ENCODE measurements around the gene MBD4. TPM values are rescaled to one million over a fixed set of nuclear protein-coding genes. Genes with fewer than 3 reads are reported as not detected.

MBD4 gene
- total and polyA plus RNA-seq, 2 of the 4 experiments (the other 2 are of a cell fraction): 13.8 to 15.0 TPM

- no peaks in the 10 kb centered on the region for H3K9me3 ChIP-seq (ENCODE audit: control insufficient read depth, insufficient read depth, low read length)
- no peak overlapping the region for H3K9ac ChIP-seq (ENCODE audit: low read depth, low read length)
- CTCF ChIA-PET: no interaction called here
- no peak overlapping the region for H2AFZ ChIP-seq (replicated peaks; ENCODE audit: low read length, poor library complexity)
- dilution Hi-C loops (cut with HindIII; ENCODE audit: low sequenced_read_pairs, unreplicated experiment) (no loop called here), intact Hi-C loops (cut with micrococcal nuclease) (no loop called here), in situ Hi-C loops (cut with MboI; ENCODE audit: low sequenced_read_pairs) (no loop called here)
- no peak overlapping the region for H3K18ac ChIP-seq (ENCODE audit: low read depth, low read length)
- peak overlapping the region; percentile 63; the same call in 1 of the 2 replicates for H3K23ac ChIP-seq (ENCODE audit: low read depth, low read length)
- H4K20me1 ChIP-seq (ENCODE audit: insufficient read depth, low read length): 0 out of 2 replicates have a peak, but pooled peaks cover 5% of the 10 kb centered on the region
- H2AK5ac ChIP-seq (ENCODE audit: low read depth, low read length): peak overlapping the region; percentile 58
- H3K27ac ChIP-seq (ENCODE audit: insufficient read depth, low read length): no peak overlapping the region; the same call in 1 of the 2 replicates
- DNase-seq (peak; percentile 64), ATAC-seq (ENCODE audit: low read depth) (peak; percentile 61)
- H2BK20ac ChIP-seq (ENCODE audit: low read depth, low read length): peak overlapping the region; percentile 16; the same call in 1 of the 2 replicates
- H3K79me1 ChIP-seq (ENCODE audit: low read depth in 1 of 2, low read length in 2 of 2): peaks cover 5 to 17% of the 10 kb centered on the region in 2 experiments; a peak in 1 of 4 replicates
- H4K8ac ChIP-seq (ENCODE audit: low read depth in 2 of 2, low read length in 2 of 2): peak overlapping the region; percentile 2 to 8; a peak in 2 of 4 replicates
- H3K36me3 ChIP-seq (ENCODE audit: control insufficient read depth, insufficient read depth, low read length): peaks cover 2% of the 10 kb centered on the region
- H2BK120ac ChIP-seq (ENCODE audit: low read depth, low read length): peak overlapping the region; percentile 42
- peak overlapping the region; percentile 46 for H2BK5ac ChIP-seq (ENCODE audit: low read depth, low read length, poor library complexity, severe bottlenecking)
- no peaks in the 10 kb centered on the region for H3K27me3 ChIP-seq (ENCODE audit: control insufficient read depth, insufficient read depth, low read length)
- H3K4me1 ChIP-seq (ENCODE audit: control insufficient read depth, insufficient read depth, low read length): peaks cover 11% of the 10 kb centered on the region
- no peak overlapping the region for H3K56ac ChIP-seq (ENCODE audit: extremely low read depth, insufficient read depth, low read length)
- peak overlapping the region; percentile 36 for H3K4ac ChIP-seq (ENCODE audit: low read depth, low read length)
- H2BK15ac ChIP-seq (ENCODE audit: low read depth, low read length): peak overlapping the region; percentile 6; the same call in 1 of the 3 replicates
- POLR2A ChIA-PET (ENCODE audit: unreplicated experiment): no interaction called here
- H4K91ac ChIP-seq (ENCODE audit: insufficient read depth, low read depth, low read length): peak overlapping the region; percentile 27; the same call in 1 of the 2 replicates
- 100% methylated on average over 2 of the region's 6 CpGs; no CpG with 5 or more reads in 1 of the 2 experiments for WGBS, 2 experiments (ENCODE audit: extremely low coverage in 2 of 2, insufficient read length in 1 of 2)
- H3K14ac ChIP-seq (replicated peaks; ENCODE audit: low read depth, low read length): peak overlapping the region; percentile 40; the same call in 1 of the 2 replicates
- no peak overlapping the region for H4K5ac ChIP-seq (ENCODE audit: low read depth, low read length)
- H3K4me2 ChIP-seq (ENCODE audit: low read depth, low read length): no peak overlapping the region
- peaks cover 24% of the 10 kb centered on the region for H3K9me1 ChIP-seq (ENCODE audit: insufficient read depth, low read length)
- H2AK9ac ChIP-seq (replicated peaks; ENCODE audit: low read depth, low read length, poor library complexity): no peak overlapping the region
- no TSS peak for BruUV-seq (replicated peaks)
- H3K4me3 ChIP-seq (ENCODE audit: insufficient read depth, low read depth, low read length): no peak overlapping the region
- TF ChIP-seq MAZ (IDR thresholded peaks at IDR 0.05; ENCODE audit: borderline replicate concordance, low read depth, low read length) (no peak), SMC3 (IDR thresholded peaks at IDR 0.05; ENCODE audit: low read depth, low read length) (no peak), CHD1 (IDR thresholded peaks at IDR 0.05; ENCODE audit: low read depth, low read length) (no peak), POLR2A (IDR thresholded peaks at IDR 0.05; ENCODE audit: low read depth, low read length) (no peak), CTCF (conservative IDR thresholded peaks at IDR 0.05; ENCODE audit: low read depth, low read length) (no peak), BHLHE40 (IDR thresholded peaks at IDR 0.05; ENCODE audit: low read depth, low read length) (0 out of 2 replicates have a peak, but pooled peaks have one; percentile 8), FOS (IDR thresholded peaks at IDR 0.05; ENCODE audit: low read depth, low read length) (no peak), RAD21 (IDR thresholded peaks at IDR 0.05; ENCODE audit: low read length) (no peak), RFX5 (IDR thresholded peaks at IDR 0.05; ENCODE audit: low read depth, low read length) (no peak), ELK1 (IDR thresholded peaks at IDR 0.05; ENCODE audit: borderline replicate concordance, low read depth, low read length) (no peak), NFE2L2 (IDR thresholded peaks at IDR 0.05; ENCODE audit: low read depth, low read length) (no peak), RCOR1 (IDR thresholded peaks at IDR 0.05; ENCODE audit: insufficient replicate concordance, low read length) (no peak), MXI1 (IDR thresholded peaks at IDR 0.05; ENCODE audit: borderline replicate concordance, low read depth, low read length) (no peak), CEBPB (IDR thresholded peaks at IDR 0.05; ENCODE audit: low read depth, low read length) (peak; percentile 80), MAFK (IDR thresholded peaks at IDR 0.05; ENCODE audit: low read depth, low read length) (no peak)
Observed at GRCh38 chr3:129461461-129462146, 21.9 kb upstream of the MBD4 start.

Data from IMR-90 (cell line).